ENCODE results near the gene SLC41A2.
"Not testable (repeated sequence)": the region's sequence is repeated elsewhere in the genome, so short reads cannot be mapped to it uniquely, and the experiment has no call there.

The SLC41A2 gene, protein sequence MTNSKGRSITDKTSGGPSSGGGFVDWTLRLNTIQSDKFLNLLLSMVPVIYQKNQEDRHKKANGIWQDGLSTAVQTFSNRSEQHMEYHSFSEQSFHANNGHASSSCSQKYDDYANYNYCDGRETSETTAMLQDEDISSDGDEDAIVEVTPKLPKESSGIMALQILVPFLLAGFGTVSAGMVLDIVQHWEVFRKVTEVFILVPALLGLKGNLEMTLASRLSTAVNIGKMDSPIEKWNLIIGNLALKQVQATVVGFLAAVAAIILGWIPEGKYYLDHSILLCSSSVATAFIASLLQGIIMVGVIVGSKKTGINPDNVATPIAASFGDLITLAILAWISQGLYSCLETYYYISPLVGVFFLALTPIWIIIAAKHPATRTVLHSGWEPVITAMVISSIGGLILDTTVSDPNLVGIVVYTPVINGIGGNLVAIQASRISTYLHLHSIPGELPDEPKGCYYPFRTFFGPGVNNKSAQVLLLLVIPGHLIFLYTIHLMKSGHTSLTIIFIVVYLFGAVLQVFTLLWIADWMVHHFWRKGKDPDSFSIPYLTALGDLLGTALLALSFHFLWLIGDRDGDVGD

DNA sequence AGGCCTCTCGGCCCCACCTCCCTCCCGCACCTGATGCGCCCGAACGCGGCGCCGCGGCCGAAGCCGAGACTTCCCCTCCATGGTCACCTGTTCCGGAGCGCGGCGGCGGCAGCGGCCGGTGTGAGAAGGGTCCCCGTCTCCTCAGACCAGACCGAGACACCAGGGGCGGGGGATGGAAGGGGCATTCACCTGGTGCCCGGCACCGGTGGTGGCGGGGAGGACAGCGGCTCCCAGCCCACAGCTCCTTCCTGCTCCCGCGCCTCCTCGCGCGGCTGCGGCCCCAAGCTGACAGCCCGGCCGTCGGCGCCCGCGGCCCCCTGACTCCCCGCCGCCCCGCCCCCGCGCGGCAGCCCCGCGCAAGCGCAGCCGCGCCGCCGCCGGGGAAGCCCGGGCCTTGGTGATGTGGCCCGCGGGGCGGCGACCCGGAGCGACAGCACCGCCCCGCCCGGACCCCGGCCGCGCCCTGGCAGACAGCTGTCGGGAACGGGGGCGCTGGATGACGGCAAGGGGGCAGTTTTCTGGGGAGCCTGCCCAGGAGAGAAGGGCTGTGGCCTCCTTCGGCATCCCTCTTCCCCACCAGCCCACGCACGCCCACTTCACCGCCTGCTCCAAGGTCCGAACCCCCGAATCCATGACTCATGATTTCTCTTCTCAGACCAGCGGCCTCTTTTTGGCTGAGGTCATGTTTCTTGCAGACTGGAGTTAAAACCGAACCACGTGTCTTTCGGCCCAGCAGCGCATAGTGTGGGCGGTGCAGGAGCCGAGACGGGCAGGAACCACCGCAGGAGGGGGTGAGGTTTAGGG lies at the start of gene SLC41A2:
SLC41A2 (minus strand) TSS at position 290 of the 804 bp plus-strand sequence. CDS start 29,763 bp downstream, outside the sequence.
- peak; percentile 68 for DNase-seq

DNA sequence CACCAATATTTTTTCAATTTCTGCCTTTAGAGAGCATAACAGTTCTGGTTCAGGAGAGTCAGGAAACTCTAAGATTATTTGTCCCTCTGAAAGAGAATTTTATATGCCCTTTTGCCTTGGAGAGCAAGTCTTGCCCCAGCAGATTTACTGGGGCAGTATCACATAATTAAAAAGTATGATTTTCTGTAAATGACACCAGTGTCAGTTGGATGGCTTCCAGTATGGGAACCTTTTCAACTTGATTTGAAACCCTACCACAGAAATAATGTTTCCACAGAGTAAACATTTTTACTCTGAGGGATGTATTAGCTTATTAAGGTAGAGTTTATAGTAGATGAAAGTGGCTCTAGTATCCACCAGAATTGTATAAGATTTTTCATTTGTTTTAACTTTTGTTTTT lies 43.4 kb upstream of the SLC41A2 start:
- DNase-seq: no peak

DNA sequence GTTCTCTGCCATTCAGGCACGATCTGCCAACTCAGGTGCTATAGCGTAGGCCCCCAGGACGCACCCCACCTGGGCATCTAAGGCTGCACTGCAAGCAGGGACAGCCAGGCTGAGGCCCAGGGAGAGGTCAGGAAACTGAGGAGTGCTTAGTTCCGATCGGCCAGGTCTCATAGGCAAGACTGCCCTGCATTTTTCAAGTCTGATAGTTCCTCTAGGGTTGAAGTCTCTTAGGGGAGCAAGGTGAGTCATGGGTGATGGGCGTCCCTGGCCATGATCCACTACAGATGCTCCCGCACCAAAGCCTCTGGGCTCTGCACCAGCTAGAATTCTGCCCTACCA lies 41.2 kb upstream of the SLC41A2 start:
- DNase-seq: no peak

DNA sequence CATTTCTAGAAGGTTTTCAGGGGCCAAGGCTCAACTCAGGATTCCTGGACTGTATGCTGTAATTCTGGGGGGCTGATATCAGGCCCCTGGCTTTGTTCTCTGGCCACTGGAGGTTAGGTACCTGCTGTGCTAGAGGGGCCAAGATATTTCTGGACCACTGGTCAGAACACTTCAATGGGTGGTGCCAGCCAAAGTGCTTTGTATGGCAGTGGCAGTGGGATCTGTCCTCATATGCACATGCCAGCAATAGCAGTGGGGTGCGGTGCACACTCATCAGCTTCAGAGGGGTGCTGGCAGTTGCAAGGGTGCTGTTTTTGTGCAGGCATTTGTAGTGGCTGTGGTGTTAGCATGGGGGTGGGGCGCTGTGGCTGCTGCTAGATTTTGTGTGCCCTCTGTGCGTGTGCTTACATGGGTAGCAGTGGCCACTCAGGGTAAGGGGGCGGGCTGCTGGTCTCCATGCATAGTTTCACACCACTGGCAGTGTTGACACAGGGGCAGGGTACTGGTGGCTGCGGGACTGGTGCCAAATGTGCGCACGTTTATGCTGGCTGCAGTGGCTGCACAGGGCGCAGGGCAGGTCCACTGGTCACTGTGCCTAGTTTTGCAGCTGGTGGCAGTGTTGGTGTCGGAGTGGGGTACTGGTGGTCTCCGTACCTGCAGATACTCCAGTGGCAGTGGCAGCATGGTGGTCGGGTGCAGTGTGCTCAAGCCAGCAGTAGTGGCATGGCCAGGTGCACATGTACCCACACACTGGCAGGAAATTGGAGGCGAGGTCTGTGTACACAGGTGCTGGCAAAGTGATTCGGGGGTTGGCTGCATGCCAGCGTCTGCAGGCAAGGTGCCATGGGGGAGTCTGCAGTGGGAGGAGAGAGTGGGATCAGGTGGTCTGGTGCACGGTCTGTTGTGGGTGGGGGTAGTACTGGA lies 40.6 kb upstream of the SLC41A2 start:
- peak; percentile 97 for DNase-seq

DNA sequence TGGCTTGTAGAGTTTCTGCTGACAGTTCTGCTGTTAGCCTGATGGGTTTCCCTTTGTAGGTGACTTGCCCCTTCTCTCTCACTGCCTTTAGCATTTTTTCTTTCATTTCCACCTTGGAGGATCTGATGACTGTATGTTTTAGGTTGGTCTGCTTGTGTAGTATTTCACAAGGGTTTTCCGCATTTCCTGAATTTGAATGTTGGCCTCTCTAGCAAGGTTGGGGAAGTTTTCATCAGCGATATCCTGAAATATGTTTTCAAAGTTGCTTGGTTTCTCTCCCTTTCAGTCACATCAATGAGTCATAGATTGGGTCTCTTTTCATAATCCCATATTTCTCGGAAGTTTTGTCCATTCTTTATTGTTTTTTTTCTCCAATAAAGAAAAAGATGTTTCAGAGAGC lies 39.5 kb upstream of the SLC41A2 start:
- no peak for DNase-seq

DNA sequence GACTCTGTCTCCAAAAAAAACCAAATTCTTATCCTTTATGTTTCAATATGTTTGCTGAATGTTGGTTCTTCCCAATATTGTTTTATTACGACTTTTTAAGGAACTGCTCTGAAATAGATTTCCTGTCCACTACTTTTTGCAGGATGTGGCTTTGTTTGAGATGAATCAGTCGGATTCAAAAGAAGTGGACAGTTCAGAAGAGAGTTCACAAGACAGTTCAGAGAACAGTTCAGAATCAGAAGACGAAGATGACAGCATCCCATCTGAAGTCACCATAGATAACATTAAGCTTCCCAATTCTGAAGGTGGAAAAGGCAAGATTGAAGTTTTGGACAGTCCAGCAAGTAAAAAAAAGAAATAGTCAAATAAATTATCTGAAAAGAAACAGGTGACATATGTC lies 36.2 kb upstream of the SLC41A2 start:
- no peak for DNase-seq

DNA sequence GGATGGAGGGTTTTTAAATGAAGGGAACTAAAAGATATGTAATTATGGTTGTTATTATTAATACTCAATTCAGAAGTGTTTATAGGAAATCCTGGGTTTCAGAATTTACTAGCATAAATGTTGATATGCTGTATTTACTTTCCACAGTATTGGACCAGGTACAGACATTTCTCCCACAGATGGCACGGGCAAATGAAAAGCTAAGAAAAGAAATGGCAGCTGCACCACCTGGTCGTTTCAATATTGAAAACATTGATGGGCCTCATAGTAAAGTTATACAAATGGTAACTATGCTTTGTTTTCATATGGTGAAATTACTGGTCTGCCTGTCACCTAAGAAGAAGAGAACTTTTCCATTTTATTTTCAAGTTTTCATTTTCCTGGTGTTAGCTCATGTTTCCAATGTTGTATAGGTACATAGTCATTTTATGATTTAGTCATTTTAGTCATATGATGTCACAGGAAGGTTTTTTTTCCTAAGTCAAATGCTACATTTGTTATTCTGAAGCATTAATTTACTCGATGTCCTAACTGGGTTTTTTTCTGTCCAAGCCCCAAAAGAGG lies 33.6 kb upstream of the SLC41A2 start:
- DNase-seq: peak; percentile 14

DNA sequence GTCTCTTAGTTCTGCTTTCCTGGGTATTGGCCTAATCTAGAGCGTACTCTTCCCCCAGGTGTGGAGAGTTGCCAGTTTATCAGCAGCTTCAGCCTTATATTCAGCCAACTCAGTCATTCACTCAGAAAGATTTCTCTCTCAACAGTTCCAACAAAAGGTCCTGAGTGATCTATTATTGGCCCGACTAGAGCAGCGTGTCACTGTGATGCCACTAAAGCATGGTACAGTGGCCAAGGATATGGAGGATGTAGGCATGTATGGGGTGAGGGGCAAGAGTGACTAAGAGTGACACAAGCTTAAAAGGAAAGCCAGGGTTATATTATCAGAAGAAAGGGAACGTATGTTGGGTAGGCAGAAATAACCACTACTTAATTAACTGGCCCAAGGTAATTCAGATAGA lies 32.9 kb upstream of the SLC41A2 start:
- DNase-seq: no peak

DNA sequence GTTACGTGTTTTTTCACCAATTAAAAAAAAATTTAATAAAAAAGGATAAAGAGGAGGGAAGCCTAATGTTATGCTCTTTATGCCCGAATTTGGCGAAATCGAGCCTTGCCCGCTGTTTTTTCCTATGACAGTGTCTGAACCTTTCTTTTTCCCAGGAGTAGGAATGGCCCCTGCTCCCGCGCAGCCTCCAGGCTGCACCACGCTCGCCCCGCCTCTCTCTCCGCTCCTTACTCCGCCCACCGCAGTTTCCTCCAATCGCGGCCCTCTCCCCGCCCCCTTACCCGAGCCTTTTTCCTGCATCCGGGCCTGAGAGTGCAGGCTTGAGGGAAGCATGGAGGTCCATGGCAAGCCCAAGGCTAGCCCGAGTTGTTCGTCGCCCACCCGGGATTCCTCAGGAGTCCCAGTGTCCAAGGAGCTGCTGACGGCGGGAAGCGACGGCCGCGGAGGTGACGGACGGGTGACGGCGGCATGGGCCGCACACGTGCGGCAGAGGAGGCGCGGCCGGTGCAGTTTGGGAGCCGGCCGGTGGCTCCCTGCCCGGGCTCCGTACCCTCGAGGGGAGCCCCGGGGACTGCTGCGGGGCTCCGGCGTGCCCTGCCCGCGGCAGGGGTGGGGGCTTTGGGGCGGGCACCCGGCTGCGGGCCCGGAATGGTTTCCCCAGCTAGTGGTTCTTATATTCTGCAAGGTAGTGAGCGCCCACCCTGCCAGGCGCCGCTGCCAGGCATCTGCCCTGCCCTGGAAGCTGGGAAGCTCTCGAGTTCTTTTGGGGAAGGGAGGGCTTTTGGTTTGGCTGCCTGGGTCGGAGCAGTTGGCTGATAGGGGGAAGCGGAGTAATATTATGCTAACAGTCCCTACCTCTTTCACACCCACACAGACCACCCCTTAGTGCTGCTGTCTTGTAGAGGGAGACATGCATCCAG lies 28.2 kb upstream of the SLC41A2 start, which contains the start of gene NOPCHAP1:
NOPCHAP1 (plus strand) TSS at position 295 of the 920 bp plus-strand sequence; CDS start at position 332, 37 bp downstream.
- peak; percentile 94 for DNase-seq

DNA sequence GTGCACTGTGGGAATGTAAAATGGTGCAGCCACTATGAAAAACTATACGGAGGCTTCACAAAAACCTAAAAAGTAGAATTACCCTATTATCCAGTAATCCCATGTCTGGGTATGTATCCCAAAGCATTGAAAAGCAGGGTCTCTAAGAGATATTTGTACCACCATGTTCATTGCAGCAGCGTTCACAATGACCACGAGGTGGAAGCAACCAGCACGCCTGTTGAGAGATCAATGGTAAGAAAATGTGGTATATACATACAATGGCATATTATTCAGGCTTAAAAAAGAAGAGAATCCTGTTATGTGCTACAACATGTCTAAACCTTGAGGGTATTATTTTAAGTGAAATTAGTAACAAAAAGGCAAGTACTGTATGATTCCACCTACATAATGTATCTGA lies 27.1 kb upstream of the SLC41A2 start:
- DNase-seq: no peak

DNA sequence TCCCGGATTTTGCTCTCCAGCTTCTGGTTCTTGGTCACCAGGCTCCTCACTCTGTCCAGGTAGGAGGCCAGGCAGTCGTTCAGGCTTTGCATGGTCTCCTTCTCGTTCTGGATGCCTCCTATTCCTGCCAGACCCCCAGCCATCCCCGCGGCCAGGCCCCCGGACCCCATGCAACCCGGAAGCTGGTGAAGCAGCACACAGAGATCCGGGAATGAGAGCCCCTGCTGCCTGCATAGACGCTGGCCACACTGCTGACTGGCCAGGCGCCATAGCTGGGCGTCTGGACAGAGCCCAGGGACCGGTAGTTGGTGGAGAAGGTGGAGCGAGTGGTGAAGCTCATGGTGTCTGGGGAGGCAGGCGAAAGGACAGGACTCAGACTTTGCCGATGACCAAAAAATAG lies 19.6 kb upstream of the SLC41A2 start:
- DNase-seq: not testable (repeated sequence)

DNA sequence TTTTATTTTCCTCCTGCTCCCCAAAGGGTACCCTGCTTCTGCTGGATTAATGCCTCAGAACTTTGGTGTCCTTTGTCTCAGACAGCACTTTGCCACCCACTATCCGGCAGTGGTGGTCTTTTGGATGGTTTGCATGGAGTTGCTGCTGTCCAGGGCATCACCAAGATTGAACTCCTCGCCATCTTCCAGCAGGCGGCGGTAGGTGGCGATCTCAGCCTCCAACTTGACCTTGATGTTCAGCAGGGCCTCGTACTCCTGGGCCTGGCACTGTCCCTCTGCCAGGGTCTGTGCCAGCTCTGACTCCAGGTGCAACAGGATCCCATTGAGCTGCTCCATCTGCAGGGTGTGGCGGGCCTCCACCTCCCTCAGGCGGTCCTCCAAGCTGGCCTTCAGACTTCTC lies 18.6 kb upstream of the SLC41A2 start:
- no peak for DNase-seq

DNA sequence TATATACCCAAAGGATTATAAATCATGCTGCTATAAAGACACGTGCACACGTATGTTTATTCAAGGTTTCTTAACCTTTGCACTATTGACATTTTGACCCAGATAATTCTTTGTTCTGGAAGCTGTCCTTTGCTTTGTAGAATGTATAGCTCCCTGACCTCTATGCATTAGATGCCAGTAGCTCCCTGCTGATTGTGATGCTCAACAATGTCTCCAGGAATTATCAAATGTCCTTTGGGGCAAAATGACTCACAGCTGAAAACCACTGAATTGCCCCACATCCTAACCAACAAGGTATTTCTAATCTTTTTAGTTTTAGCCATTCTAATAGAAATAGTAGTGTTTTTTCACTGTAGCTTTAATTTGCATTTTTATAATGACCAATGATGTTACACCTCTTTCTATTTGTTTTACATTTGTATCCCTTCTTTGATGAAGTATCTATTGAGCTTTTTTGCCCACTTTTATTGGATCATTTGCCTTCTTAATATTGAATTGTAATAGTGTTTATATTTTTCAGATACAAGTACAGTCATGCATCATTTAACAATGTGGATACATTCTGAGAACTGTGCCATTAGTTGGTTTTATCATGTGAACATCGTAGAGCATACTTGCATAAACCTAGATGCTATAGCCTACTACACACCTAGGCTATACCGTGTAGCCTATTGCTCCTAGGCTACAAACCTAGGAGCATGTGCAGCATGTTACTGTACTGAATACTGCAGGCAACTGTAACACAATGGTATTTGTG lies 17.7 kb upstream of the SLC41A2 start:
- no peak for DNase-seq

DNA sequence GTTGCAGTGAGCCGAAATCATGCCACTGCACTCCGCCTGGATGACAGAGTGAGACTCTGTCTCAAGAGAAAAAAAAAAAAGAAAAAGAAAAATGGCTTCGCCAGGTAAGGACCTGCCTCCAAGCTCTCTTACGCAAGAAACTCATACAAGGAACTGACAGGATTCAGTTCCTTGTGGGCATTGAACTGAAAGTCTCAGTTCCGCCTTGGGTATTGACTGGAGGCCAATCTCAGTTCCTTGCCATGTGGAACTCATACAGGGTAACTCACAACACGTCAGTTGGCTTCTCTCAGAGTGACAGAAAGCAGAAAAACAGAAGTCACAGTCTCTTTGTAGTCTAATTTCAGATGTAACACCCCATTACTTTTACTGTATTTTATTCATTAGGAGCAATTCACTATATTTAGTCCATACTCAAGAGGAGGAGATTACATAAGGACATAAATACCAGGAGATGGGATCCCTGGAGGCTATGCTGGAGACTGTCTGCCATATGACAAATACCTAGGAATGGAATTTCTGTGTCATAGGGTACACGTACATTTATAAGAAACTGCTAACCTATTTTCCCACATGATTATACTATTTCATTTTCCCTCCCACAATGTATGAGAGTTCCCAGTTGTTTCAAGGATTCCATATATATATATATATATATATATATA lies 16.7 kb upstream of the SLC41A2 start:
- DNase-seq: no peak

DNA sequence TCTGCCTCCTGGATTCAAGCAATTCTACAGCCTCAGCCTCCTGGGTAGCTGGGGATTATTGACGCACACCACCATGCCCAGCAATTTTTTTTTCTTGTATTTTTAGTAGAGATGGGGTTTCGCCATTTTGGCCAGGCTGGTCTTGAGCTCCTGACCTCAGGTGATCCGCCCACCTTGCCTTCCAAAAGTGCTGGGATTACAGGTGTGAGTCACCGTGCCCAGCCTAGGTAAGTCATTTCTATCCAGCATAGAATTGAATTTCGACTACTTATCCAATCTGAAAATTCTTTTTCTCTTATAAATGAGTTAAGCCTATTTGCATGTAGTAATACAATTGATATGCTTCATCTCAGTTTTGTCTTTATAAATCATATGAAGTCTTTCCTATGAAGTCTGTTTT lies 15.2 kb upstream of the SLC41A2 start:
- no peak for DNase-seq

DNA sequence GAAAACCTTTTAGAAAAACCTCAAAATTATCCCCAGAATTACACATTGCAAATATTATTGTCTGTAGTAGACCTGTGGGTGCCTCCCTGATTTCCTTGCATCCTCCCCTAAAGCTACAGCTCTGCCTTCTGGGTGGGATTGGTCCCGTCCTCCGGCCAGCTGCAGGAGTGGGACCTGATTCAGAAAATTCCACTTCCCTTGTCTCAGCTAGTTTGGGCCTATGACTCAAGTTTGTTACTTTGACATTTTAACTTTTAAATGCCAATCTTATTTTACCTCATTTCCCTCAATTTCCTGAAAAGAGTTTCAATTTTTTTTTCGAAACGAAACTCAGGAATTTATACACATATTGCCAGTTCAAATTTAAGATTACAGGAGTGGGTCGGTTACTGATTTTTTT lies 13.2 kb upstream of the SLC41A2 start:
- no peak for DNase-seq

DNA sequence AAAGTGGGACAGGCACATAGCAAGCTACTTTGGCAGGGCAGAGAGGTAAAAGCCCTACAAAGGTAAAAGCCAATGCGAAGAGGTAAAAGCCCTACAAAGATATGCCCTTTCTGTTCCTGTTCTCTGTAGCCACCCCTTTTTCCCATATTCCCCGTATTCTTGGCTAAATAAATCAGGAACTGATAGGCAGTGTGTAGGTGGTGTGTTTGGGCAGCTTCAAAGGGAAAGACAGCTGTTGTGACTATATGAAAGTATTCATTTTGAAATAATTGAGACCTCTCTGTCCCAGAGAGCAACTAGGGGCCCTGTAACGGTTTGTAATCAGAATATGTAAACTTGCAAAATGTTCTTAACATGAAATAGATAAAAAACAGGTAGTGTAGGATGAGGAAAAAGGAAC lies 11.3 kb upstream of the SLC41A2 start:
- DNase-seq: no peak

DNA sequence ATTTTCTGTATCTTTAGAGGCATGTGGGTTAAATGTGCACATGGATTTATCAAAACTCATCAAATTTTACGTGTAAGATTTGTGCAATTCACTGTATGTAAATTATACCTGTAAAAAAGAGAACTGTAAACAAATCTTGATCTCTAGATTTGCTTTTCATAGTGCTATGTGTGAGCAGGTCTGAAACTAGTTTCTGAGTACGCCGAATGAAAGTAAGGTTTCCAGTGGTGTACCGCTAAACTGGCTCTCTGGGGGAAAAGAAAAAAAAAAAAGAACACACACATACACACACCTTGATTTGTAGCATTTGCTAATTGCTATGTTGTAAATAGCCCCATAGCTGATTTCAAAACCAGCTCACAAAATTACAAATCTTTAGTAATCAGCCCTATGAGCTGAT lies 8.6 kb upstream of the SLC41A2 start:
- DNase-seq: no peak

DNA sequence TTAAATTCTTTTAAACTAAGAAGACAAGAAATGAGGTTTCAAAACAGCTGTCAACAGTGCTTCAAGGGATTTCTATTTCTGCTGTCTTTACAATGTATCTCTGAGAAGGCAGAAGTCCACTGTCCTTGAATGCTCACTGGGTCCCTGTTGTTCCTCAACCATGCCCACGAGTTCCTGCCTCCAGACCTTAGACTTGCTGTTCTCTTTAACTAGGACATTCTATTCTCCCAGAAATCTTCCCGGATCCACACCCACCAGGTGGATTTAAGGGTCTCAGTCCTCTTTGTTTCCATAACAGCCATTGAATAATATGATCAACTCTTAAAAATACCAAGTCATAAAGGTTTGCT lies 6.7 kb upstream of the SLC41A2 start:
- no peak for DNase-seq
